Mesothelial cell of epicardium (in vitro differentiated cells): ENCODE data around the gene SLC6A13. TPM values are rescaled to one million over a fixed set of nuclear protein-coding genes. Genes with fewer than 3 reads are reported as not detected.

Experiments used
- DNase-seq, 2 experiments: peaks; one replicate each; pipeline ENCODE4 v3.0.0; 2021; ENCODE audit warnings: low spot score in 2 of 2; ENCODE audit not compliant: unreplicated experiment in 2 of 2
- H3K27ac Mint-ChIP-seq: 2 replicates; pipeline ENCODE4 v1.8.0; 2021; ENCODE audit warnings: mixed read lengths
- H3K27me3 Mint-ChIP-seq: 2 replicates; pipeline ENCODE4 v1.8.0; 2021; ENCODE audit warnings: low read depth, mixed read lengths
- H3K36me3 Mint-ChIP-seq: 2 replicates; pipeline ENCODE4 v1.8.0; 2021; ENCODE audit warnings: mixed read lengths
- H3K4me1 Mint-ChIP-seq: 2 replicates; pipeline ENCODE4 v1.8.0; 2021; ENCODE audit warnings: mixed read lengths
- H3K4me3 Mint-ChIP-seq: 2 replicates; pipeline ENCODE4 v1.8.0; 2021; ENCODE audit warnings: mild to moderate bottlenecking, moderate library complexity, mixed read lengths
- H3K9me3 Mint-ChIP-seq: 2 replicates; pipeline ENCODE4 v1.8.0; 2021; ENCODE audit warnings: mixed read lengths
- CTCF ChIP-seq: fragments of 200-600 bp; sonication (generic); IDR thresholded peaks from one replicate; pipeline ENCODE4 v1.5.0; 2021; ENCODE audit warnings: antibody characterized with exemption; ENCODE audit not compliant: unreplicated experiment
- total RNA-seq: library from RNA; stranded (reverse); gene quantifications from 3 replicates; pipeline ENCODE4 v1.2.1, GENCODE V29; 2021

The SLC6A13 gene
- total RNA-seq, 1 donor from 2014 or later, result 1.2 TPM

GRCh38 chr12:209851-210250 is 52.8 kb downstream of the SLC6A13 start:
- no peak overlapping the region for H3K27ac Mint-ChIP-seq
- H3K4me1 Mint-ChIP-seq, result peaks cover 13% of the 10 kb centered on the region
- H3K36me3 Mint-ChIP-seq, result no peaks in the 10 kb centered on the region
- TF ChIP-seq CTCF, result no peak
- H3K4me3 Mint-ChIP-seq, result no peak overlapping the region
- H3K9me3 Mint-ChIP-seq, result peaks cover 4% of the 10 kb centered on the region
- peaks cover 86% of the 10 kb centered on the region for H3K27me3 Mint-ChIP-seq
- DNase-seq, result no peak

- DNase-seq, result no peak
- no peak for TF ChIP-seq CTCF
- Mint-ChIP-seq H3K27me3 (peaks cover 85% of the 10 kb centered on the region), H3K27ac (no peak overlapping the region), H3K9me3 (peaks cover 4% of the 10 kb centered on the region), H3K4me1 (peaks cover 13% of the 10 kb centered on the region), H3K4me3 (no peak overlapping the region), H3K36me3 (no peaks in the 10 kb centered on the region)
These were observed 53.4 kb downstream of the SLC6A13 start for GRCh38 chr12:209246-209645.

GRCh38 chr12:208813-209212 is 53.8 kb downstream of the SLC6A13 start:
- Mint-ChIP-seq H3K27me3 (peaks cover 87% of the 10 kb centered on the region), H3K4me1 (peaks cover 15% of the 10 kb centered on the region), H3K27ac (no peak overlapping the region), H3K9me3 (peaks cover 4% of the 10 kb centered on the region), H3K36me3 (no peaks in the 10 kb centered on the region), H3K4me3 (no peak overlapping the region)
- DNase-seq, result no peak
- TF ChIP-seq CTCF, result no peak

GRCh38 chr12:207804-208203 is 54.8 kb downstream of the SLC6A13 start:
- Mint-ChIP-seq H3K36me3 (no peaks in the 10 kb centered on the region), H3K4me3 (no peak overlapping the region), H3K27me3 (peaks cover 82% of the 10 kb centered on the region), H3K4me1 (peaks cover 6% of the 10 kb centered on the region), H3K9me3 (peaks cover 4% of the 10 kb centered on the region), H3K27ac (no peak overlapping the region)
- no peak for TF ChIP-seq CTCF
- DNase-seq, result no peak

GRCh38 chr12:206746-207440 is 55.7 kb downstream of the SLC6A13 start:
- Mint-ChIP-seq H3K27me3 (peaks cover 84% of the 10 kb centered on the region), H3K4me3 (no peak overlapping the region), H3K27ac (no peak overlapping the region), H3K36me3 (no peaks in the 10 kb centered on the region), H3K9me3 (peaks cover 4% of the 10 kb centered on the region), H3K4me1 (peaks cover 7% of the 10 kb centered on the region)
- TF ChIP-seq CTCF, result no peak
- DNase-seq, result no peak

GRCh38 chr12:205026-205425 is 57.6 kb downstream of the SLC6A13 start:
- H3K27ac Mint-ChIP-seq, result no peak overlapping the region
- no peak for DNase-seq
- no peaks in the 10 kb centered on the region for H3K36me3 Mint-ChIP-seq
- peaks cover 7% of the 10 kb centered on the region for H3K4me1 Mint-ChIP-seq
- peaks cover 86% of the 10 kb centered on the region for H3K27me3 Mint-ChIP-seq
- no peak for TF ChIP-seq CTCF
- H3K4me3 Mint-ChIP-seq, result peak overlapping the region; percentile 31
- peaks cover 4% of the 10 kb centered on the region for H3K9me3 Mint-ChIP-seq
